ENCODE data around the gene KRT72.

Gene KRT72

GRCh38 chr12:52558781-52559445 is 42.4 kb downstream of the KRT72 start:
- TF ChIP-seq CEBPB (IDR thresholded peaks at IDR 0.05) (no peak), MAX (IDR thresholded peaks at IDR 0.05) (no peak), CREB1 (IDR thresholded peaks at IDR 0.05; ENCODE audit: low read depth) (no peak), RAD21 (IDR thresholded peaks at IDR 0.05; ENCODE audit: low read depth) (no peak), FOXM1 (IDR thresholded peaks at IDR 0.05; ENCODE audit: borderline replicate concordance, low read depth) (no peak), USF1 (IDR thresholded peaks at IDR 0.05) (no peak), EP300 (IDR thresholded peaks at IDR 0.05; ENCODE audit: borderline replicate concordance) (no peak), REST (IDR thresholded peaks at IDR 0.05; ENCODE audit: low read depth) (no peak), NFIC (IDR thresholded peaks at IDR 0.05) (no peak), ZBTB7A (IDR thresholded peaks at IDR 0.05; ENCODE audit: low read depth) (no peak), TEAD4 (IDR thresholded peaks at IDR 0.05) (no peak), YY1 (IDR thresholded peaks at IDR 0.05; ENCODE audit: low read depth) (no peak), TAF1 (IDR thresholded peaks at IDR 0.05; ENCODE audit: low read depth) (no peak), EGR1 (IDR thresholded peaks at IDR 0.05) (no peak), TCF12 (IDR thresholded peaks at IDR 0.05; ENCODE audit: low read depth) (no peak)

- TF ChIP-seq USF1 (IDR thresholded peaks at IDR 0.05): no peak
- no peak for TF ChIP-seq NFIC (IDR thresholded peaks at IDR 0.05)
- TF ChIP-seq CEBPB (IDR thresholded peaks at IDR 0.05): no peak
- TF ChIP-seq MAX (IDR thresholded peaks at IDR 0.05): no peak
- no peak for TF ChIP-seq ZBTB7A (IDR thresholded peaks at IDR 0.05; ENCODE audit: low read depth)
- TF ChIP-seq TEAD4 (IDR thresholded peaks at IDR 0.05): no peak
- TF ChIP-seq CREB1 (IDR thresholded peaks at IDR 0.05; ENCODE audit: low read depth): no peak
- TF ChIP-seq TCF12 (IDR thresholded peaks at IDR 0.05; ENCODE audit: low read depth): no peak
- no peak for TF ChIP-seq TAF1 (IDR thresholded peaks at IDR 0.05; ENCODE audit: low read depth)
- no peak for TF ChIP-seq EGR1 (IDR thresholded peaks at IDR 0.05)
These were observed 43.8 kb downstream of the KRT72 start for GRCh38 chr12:52557476-52557875.

GRCh38 chr12:52555577-52555976 is 45.7 kb downstream of the KRT72 start:
- no peak for TF ChIP-seq NFIC (IDR thresholded peaks at IDR 0.05)
- no peak for TF ChIP-seq FOXM1 (IDR thresholded peaks at IDR 0.05; ENCODE audit: borderline replicate concordance, low read depth)
- no peak for TF ChIP-seq REST (IDR thresholded peaks at IDR 0.05; ENCODE audit: low read depth)
- no peak for TF ChIP-seq EP300 (IDR thresholded peaks at IDR 0.05; ENCODE audit: borderline replicate concordance)
- TF ChIP-seq TAF1 (IDR thresholded peaks at IDR 0.05; ENCODE audit: low read depth): no peak
- no peak for TF ChIP-seq TEAD4 (IDR thresholded peaks at IDR 0.05)
- TF ChIP-seq RAD21 (IDR thresholded peaks at IDR 0.05; ENCODE audit: low read depth): no peak
- TF ChIP-seq CREB1 (IDR thresholded peaks at IDR 0.05; ENCODE audit: low read depth): no peak
- TF ChIP-seq USF1 (IDR thresholded peaks at IDR 0.05): no peak
- no peak for TF ChIP-seq YY1 (IDR thresholded peaks at IDR 0.05; ENCODE audit: low read depth)
- no peak for TF ChIP-seq EGR1 (IDR thresholded peaks at IDR 0.05)
- TF ChIP-seq ZBTB7A (IDR thresholded peaks at IDR 0.05; ENCODE audit: low read depth): no peak
- no peak for TF ChIP-seq TCF12 (IDR thresholded peaks at IDR 0.05; ENCODE audit: low read depth)
- TF ChIP-seq CEBPB (IDR thresholded peaks at IDR 0.05): no peak
- no peak for TF ChIP-seq MAX (IDR thresholded peaks at IDR 0.05)

- TF ChIP-seq CREB1 (IDR thresholded peaks at IDR 0.05; ENCODE audit: low read depth) (no peak), EP300 (IDR thresholded peaks at IDR 0.05; ENCODE audit: borderline replicate concordance) (no peak), FOXM1 (IDR thresholded peaks at IDR 0.05; ENCODE audit: borderline replicate concordance, low read depth) (no peak), ZBTB7A (IDR thresholded peaks at IDR 0.05; ENCODE audit: low read depth) (no peak), EGR1 (IDR thresholded peaks at IDR 0.05) (no peak), YY1 (IDR thresholded peaks at IDR 0.05; ENCODE audit: low read depth) (no peak), RAD21 (IDR thresholded peaks at IDR 0.05; ENCODE audit: low read depth) (no peak), TCF12 (IDR thresholded peaks at IDR 0.05; ENCODE audit: low read depth) (no peak), MAX (IDR thresholded peaks at IDR 0.05) (no peak), TAF1 (IDR thresholded peaks at IDR 0.05; ENCODE audit: low read depth) (no peak)
These were observed 48.5 kb downstream of the KRT72 start, which contains the start of gene KRT71 for GRCh38 chr12:52552681-52553195. TSS of gene KRT71 (minus strand) at chr12:52553145. CDS start at chr12:52553077, 68 bp downstream.
